Posterior vena cava (tissue), 2 donors: ENCODE results near the gene LINC00237. TPM values are rescaled to one million over a fixed set of nuclear protein-coding genes. Genes with fewer than 3 reads are reported as not detected.

Source experiments
- DNase-seq: peaks from one replicate; pipeline ENCODE4 v3.0.0-alpha.2; 2020; ENCODE audit warnings: low spot score
- intact Hi-C, 2 donors: fragments of 100-400 bp; cut with DNase I; formaldehyde crosslinking; loops; one replicate each; pipeline versions ENCODE4 v1.14.1 to v1.14.2; 2022 to 2023
- total RNA-seq, 2 donors: library from RNA; stranded (reverse); fragmentation: NEBNext Ultra II Directional; extraction: Animal tissue kit (Norgen Biotek cat#: 25700); gene quantifications; one replicate each; pipeline ENCODE4 v1.2.1, GENCODE V29; 2021
- donor health status: DM: yes; HTN: yes; CAD: no.
- donor health status: DM: yes; HTN: yes; CAD: no.

The LINC00237 gene
- total RNA-seq, 2 donors from 2014 or later: not detected

- DNase-seq: no peak
- intact Hi-C loops: loop anchor here in 1 of 2 donors (5.0 kb wide), 1 partner anchor 1931 kb away; no protein-coding TSS in a partner anchor
Observed at GRCh38 chr20:21053002-21053762, 53.0 kb downstream of the LINC00237 start.

- no peak for DNase-seq
- intact Hi-C loops: loop anchor here in 1 of 2 donors (5.0 kb wide), 1 partner anchor 1930 kb away; no protein-coding TSS in a partner anchor
Observed at GRCh38 chr20:21052686-21053001, 53.5 kb downstream of the LINC00237 start.

GRCh38 chr20:21052241-21052640, 53.9 kb downstream of the LINC00237 start:
- no peak for DNase-seq
- intact Hi-C loops: loop anchor here in 1 of 2 donors (5.0 kb wide), 1 partner anchor 1930 kb away; no protein-coding TSS in a partner anchor

- intact Hi-C loops: loop anchor here in 1 of 2 donors (5.0 kb wide), 1 partner anchor 1928 kb away; no protein-coding TSS in a partner anchor
- no peak for DNase-seq
Observed at GRCh38 chr20:21050710-21051109, 55.4 kb downstream of the LINC00237 start.

GRCh38 chr20:21049305-21049828, 56.8 kb downstream of the LINC00237 start:
- intact Hi-C loops: no loop called here
- no peak for DNase-seq

GRCh38 chr20:21048841-21049273, 57.3 kb downstream of the LINC00237 start:
- no peak for DNase-seq
- intact Hi-C loops: no loop called here

GRCh38 chr20:21047981-21048380, 58.2 kb downstream of the LINC00237 start:
- intact Hi-C loops: no loop called here
- DNase-seq: no peak

GRCh38 chr20:21046413-21047070, 59.6 kb downstream of the LINC00237 start:
- no peak for DNase-seq
- intact Hi-C loops: no loop called here

Other genes starting within 250 kb of the LINC00237 start
- 10 to 100 TPM; 23.2 to 26.1 TPM for gene KIZ, start 19.7 kb upstream of the LINC00237 start, total RNA-seq
- gene XRN2, start 197.0 kb upstream of the LINC00237 start, total RNA-seq: 10 to 100 TPM; 41.0 to 45.9 TPM